Activated CD8-positive, alpha-beta memory T cell treated with anti-CD3 and anti-CD28 coated beads, Interleukin-2, amount 10 ng/mL, durations not matched to agents 7 days and 5 days (primary cell): ENCODE measurements around the gene SRSF4. TPM values are rescaled to one million over a fixed set of nuclear protein-coding genes. Genes with fewer than 3 reads are reported as not detected.

Experiments
- ATAC-seq: fragments of 150-1000 bp; cut with Tn5 transposase; one replicate; pipeline ENCODE4 v1.10.0; 2021; ENCODE audit warnings: moderate library complexity
- CTCF ChIA-PET: fragments of 350-600 bp; sonication (Branson Sonifier 250); formaldehyde crosslinking; loops from one replicate; lab custom pipeline; 2021; ENCODE audit warnings: antibody characterized with exemption; lab: Charles Lee
- DNase-seq: peaks from one replicate; pipeline ENCODE4 v3.0.0-alpha.2; 2020
- H3K27ac Mint-ChIP-seq: one replicate; pipeline ENCODE4 v1.8.0; 2021; ENCODE audit warnings: mild to moderate bottlenecking, mixed read lengths
- H3K27me3 Mint-ChIP-seq: one replicate; pipeline ENCODE4 v1.8.0; 2021; ENCODE audit warnings: mixed read lengths
- H3K36me3 Mint-ChIP-seq: one replicate; pipeline ENCODE4 v1.8.0; 2021; ENCODE audit warnings: mild to moderate bottlenecking, mixed read lengths
- H3K4me1 Mint-ChIP-seq: one replicate; pipeline ENCODE4 v1.8.0; 2021; ENCODE audit warnings: mixed read lengths
- H3K4me3 Mint-ChIP-seq: one replicate; pipeline ENCODE4 v1.8.0; 2021; ENCODE audit warnings: mild to moderate bottlenecking, moderate library complexity, mixed read lengths
- H3K9me3 Mint-ChIP-seq: one replicate; pipeline ENCODE4 v1.8.0; 2022; ENCODE audit warnings: low read depth, mixed read lengths
- total RNA-seq, 2 experiments: library from RNA; stranded (reverse); gene quantifications; one replicate each; pipeline ENCODE4 v1.2.3, GENCODE V29; 2021

SRSF4 gene
- total RNA-seq, 2 experiments from 2014 or later, result 145 to 147 TPM

DNA sequence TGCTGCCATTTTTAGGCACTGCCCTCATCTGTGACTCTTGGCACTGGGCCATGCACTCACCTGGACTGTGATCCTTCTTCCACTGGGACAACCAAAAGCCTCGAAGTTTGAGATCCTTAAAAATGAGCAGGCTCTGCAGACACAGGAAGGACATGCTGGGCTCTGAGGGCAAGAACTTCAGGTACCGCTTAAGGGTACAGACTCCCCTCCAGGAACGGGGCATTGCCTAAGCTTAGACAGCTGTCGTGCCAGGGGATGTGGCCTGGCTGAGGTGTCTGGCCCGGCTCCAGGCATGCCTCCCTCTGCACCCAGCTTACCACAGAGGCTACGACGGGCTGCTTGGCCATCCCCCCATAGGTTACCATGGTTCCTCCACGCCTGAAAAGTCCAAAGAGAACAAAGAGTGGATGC is 14.2 kb upstream of the SRSF4 start:
- no peak overlapping the region for H3K27ac Mint-ChIP-seq
- no peak for DNase-seq
- H3K4me3 Mint-ChIP-seq, result no peak overlapping the region
- peaks cover under 1% of the 10 kb centered on the region for H3K4me1 Mint-ChIP-seq
- H3K9me3 Mint-ChIP-seq, result no peaks in the 10 kb centered on the region
- ATAC-seq, result no peak
- CTCF ChIA-PET, result interaction anchor here (0.7 to 10.4 kb wide), 2 partner anchors 14 to 317 kb away, joined by 3 to 247 read pairs; partner anchors contain the start of gene SRSF4
- no peaks in the 10 kb centered on the region for H3K27me3 Mint-ChIP-seq
- peaks cover 1% of the 10 kb centered on the region for H3K36me3 Mint-ChIP-seq

DNA sequence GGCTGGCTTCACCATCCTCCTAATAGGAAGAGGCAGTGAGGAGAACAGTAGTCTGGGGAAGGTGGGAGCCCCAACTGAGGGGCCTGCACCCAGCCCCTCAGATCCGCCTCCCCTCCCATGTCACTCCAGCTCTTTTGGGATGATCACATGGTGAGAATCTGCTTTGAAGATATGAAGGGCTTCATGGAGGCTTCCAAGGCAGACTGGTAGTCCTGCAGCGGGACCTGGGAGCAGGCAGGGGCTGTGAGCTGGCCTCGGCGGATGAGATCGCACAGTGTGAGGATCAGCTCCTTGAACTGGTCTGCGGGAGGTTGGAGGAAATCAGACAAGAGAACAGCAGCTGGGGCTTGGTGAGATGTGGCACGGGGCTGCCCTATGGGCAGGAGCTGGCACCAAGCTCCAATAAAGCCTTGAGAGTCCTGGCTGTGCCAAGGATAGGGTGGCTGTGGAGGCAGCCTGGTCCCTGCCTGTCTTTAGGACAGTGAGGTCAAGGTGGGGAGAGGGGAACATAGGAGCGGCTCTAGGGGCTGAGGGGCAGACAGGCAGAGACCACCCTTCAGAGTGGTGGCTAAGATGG is 12.3 kb upstream of the SRSF4 start:
- Mint-ChIP-seq H3K9me3 (no peaks in the 10 kb centered on the region), H3K27ac (no peak overlapping the region), H3K36me3 (peaks cover 1% of the 10 kb centered on the region), H3K27me3 (no peaks in the 10 kb centered on the region), H3K4me3 (no peak overlapping the region), H3K4me1 (no peaks in the 10 kb centered on the region)
- DNase-seq, result no peak
- no peak for ATAC-seq
- CTCF ChIA-PET, result interaction anchor here (1.3 kb wide), 1 partner anchor 9 kb away, joined by 5 read pairs; no protein-coding TSS in a partner anchor

DNA sequence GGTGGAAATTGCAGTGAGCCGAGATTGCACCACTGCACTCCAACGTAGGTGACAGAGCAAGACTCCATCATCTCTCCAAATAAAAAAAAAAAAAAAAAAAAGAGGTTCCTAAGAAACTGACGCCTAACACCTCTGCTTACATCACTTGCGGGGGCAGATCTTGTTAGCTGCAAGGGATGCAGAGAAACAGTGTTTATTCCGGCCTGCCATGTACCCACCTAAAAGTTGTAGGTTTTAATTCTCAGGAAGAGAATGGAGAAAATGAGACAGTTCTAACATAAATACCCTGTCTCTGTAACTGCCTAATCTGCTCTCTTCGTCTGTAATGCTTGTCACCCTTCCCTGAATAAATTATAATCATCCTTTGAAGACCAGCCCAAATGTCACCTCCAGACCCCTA is 9.0 kb upstream of the SRSF4 start:
- DNase-seq (no peak), ATAC-seq (no peak)
- no peaks in the 10 kb centered on the region for H3K27me3 Mint-ChIP-seq
- H3K9me3 Mint-ChIP-seq, result no peaks in the 10 kb centered on the region
- H3K36me3 Mint-ChIP-seq, result peaks cover 1% of the 10 kb centered on the region
- no peak overlapping the region for H3K4me3 Mint-ChIP-seq
- CTCF ChIA-PET, result interaction anchor here (0.6 kb wide), 1 partner anchor 309 kb away, joined by 3 read pairs; no protein-coding TSS in a partner anchor
- no peak overlapping the region for H3K27ac Mint-ChIP-seq
- no peaks in the 10 kb centered on the region for H3K4me1 Mint-ChIP-seq

DNA sequence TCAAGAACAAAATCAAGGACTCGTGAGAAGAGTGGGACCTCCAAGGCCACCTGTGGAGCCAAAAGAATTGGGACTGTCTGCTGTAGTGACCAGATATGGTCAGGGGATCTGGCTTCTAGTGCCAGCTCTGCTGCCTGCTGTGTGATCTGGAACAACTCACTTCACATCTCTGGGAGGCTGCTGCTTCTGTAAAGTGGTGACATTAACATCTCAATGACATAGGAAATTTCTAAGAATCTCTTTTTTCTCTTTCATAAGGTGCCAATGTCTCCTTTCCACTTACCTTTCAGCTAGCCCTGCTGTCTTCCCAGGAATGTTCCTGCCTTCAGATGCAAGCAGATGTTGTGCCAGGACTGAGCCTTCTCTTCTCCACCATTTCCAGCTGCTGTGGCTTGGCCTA is 5.0 kb upstream of the SRSF4 start:
- no peak for ATAC-seq
- CTCF ChIA-PET, result interaction anchor here (0.9 to 1.1 kb wide), 3 partner anchors 11 to 304 kb away, joined by 4 to 5 read pairs (median 5); no protein-coding TSS in a partner anchor
- Mint-ChIP-seq H3K36me3 (no peaks in the 10 kb centered on the region), H3K9me3 (no peaks in the 10 kb centered on the region), H3K4me3 (no peak overlapping the region), H3K27ac (peak overlapping the region; percentile 23), H3K4me1 (peaks cover 14% of the 10 kb centered on the region), H3K27me3 (no peaks in the 10 kb centered on the region)
- DNase-seq, result no peak

DNA sequence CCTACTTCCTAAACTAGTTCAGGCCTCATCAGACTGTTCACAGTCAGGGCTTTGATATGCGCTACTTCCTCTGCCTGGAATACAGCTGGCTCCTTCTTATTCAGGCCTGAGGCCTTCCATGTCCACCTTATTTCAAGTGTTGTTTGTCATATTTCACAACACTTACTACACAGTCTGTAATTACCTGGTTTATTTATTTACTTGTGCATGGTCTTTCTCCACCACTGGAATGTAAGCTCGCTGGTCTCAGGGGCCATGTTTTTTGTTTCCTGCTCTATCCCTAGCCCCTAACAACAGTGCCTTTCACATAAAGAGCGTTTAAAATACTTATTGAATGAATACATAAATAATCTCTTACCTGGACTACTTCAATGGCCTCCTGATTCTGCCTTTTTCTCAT is 4.6 kb upstream of the SRSF4 start:
- Mint-ChIP-seq H3K4me3 (no peak overlapping the region), H3K9me3 (no peaks in the 10 kb centered on the region), H3K27me3 (no peaks in the 10 kb centered on the region), H3K4me1 (peaks cover 14% of the 10 kb centered on the region), H3K27ac (no peak overlapping the region), H3K36me3 (no peaks in the 10 kb centered on the region)
- ATAC-seq, result no peak
- CTCF ChIA-PET, result interaction anchor here (1.0 kb wide), 1 partner anchor 304 kb away, joined by 5 read pairs; no protein-coding TSS in a partner anchor
- no peak for DNase-seq

DNA sequence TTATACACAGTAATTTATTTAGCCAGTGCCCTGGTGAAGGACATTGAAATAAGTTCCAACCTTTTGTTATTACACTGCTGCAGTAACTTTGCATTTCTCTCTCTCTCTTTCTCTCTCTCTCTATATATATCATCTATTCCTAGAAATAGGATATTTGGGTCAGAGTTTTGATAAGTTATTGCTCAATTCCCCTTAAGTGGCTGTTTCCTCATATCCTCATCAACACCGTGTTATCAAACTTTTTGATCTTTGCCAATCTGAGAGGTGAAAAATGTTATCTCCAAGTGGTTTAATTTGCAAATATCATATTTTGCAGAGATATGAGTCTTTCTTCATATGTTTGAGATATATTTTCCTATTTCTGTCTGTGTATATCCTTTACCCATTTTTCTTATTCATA is 1.6 kb upstream of the SRSF4 start:
- Mint-ChIP-seq H3K4me3 (peak overlapping the region; percentile 95), H3K9me3 (no peaks in the 10 kb centered on the region), H3K27me3 (no peaks in the 10 kb centered on the region), H3K27ac (no peak overlapping the region), H3K4me1 (peaks cover 31% of the 10 kb centered on the region), H3K36me3 (peaks cover 20% of the 10 kb centered on the region)
- ATAC-seq, result no peak
- DNase-seq, result no peak
- CTCF ChIA-PET, result interaction anchor here (0.8 to 5.2 kb wide), 3 partner anchors 14 to 24 kb away, joined by 4 to 60 read pairs (median 6); no protein-coding TSS in a partner anchor

DNA sequence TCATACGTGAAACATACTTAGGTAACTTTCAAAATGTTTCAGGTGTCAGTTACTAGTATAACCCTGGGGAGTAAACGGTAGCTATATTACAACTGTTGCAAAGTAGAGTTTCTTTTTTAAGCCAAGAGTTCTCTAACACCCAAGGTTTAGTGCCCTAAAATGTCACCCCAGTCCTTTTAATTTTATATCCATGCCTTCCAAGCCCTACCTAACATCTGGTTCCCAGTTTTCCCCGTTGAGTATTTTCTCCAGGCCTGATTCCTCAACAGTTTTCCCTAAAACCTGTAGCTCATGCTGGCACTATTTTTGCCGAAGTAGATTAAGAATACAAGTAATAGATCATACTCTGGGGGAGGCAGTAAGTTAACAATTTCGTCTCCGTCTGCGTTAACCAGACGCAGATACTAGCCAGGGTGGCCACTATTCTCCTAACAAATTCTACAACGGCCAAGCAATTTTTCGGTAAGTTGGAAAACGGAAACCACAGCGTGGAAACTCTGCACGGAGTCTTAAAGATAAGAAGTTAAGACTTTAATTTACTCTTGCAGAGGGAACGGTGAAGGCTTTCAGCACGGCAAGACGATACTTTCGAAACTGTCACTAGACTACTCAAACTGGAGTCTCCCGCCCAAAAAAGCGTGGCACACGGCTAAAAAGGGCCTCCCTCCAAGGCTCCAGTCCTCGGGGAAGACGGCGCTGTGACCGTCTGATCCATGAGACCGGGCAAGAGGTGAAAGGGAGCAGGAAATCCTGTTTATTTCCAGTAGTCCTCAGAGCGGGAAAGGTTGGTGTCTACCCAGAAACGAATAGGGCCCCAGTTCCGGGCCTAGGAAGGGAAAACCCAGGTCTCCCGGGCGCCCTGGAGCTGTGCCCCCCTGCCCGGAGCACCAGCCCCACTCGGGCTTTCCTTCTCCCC is 945 bp downstream of the SRSF4 start:
- DNase-seq (peak; percentile 61), ATAC-seq (peak; percentile 7)
- Mint-ChIP-seq H3K36me3 (peaks cover 36% of the 10 kb centered on the region), H3K4me1 (peaks cover 48% of the 10 kb centered on the region), H3K4me3 (peak overlapping the region; percentile 95), H3K9me3 (no peaks in the 10 kb centered on the region), H3K27ac (peak overlapping the region; percentile 97), H3K27me3 (no peaks in the 10 kb centered on the region)
- CTCF ChIA-PET, result interaction anchor here (0.6 to 5.2 kb wide), 18 partner anchors 10 to 599 kb away, joined by 3 to 60 read pairs (median 5); partner anchors contain the start of genes TMEM200B and YTHDF2

DNA sequence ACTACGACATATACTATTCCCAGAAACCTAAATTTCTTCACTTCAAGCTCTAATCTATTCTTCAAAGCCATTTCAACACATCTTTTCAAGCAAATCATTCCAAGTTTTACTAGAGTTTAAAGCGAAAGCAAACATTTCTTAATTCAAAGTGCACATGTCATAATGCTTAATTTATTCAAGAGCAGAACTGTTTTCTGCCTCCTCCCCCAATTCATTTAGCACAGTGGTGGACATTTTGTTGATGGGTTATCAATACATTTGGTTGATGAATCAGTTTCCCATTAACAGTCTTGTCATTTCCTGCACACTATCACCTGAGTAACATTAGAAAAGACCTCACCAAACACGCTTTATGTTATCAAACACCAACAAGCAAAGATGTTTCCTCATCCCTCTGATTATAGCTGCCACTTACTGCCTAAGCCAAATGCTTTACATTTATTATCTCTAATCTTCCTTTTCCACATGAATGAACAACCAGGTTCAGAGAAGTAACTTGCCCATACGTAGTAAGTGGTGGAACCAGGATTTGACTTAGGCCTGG is 2.0 kb downstream of the SRSF4 start:
- H3K9me3 Mint-ChIP-seq, result no peaks in the 10 kb centered on the region
- peak overlapping the region; percentile 95 for H3K4me3 Mint-ChIP-seq
- CTCF ChIA-PET, result interaction anchor here (0.9 to 5.2 kb wide), 6 partner anchors 21 to 443 kb away, joined by 3 to 60 read pairs (median 4); partner anchors contain the start of genes TMEM200B and YTHDF2
- no peaks in the 10 kb centered on the region for H3K27me3 Mint-ChIP-seq
- H3K36me3 Mint-ChIP-seq, result peaks cover 37% of the 10 kb centered on the region
- no peak for ATAC-seq
- peaks cover 48% of the 10 kb centered on the region for H3K4me1 Mint-ChIP-seq
- peak overlapping the region; percentile 97 for H3K27ac Mint-ChIP-seq
- DNase-seq, result no peak

DNA sequence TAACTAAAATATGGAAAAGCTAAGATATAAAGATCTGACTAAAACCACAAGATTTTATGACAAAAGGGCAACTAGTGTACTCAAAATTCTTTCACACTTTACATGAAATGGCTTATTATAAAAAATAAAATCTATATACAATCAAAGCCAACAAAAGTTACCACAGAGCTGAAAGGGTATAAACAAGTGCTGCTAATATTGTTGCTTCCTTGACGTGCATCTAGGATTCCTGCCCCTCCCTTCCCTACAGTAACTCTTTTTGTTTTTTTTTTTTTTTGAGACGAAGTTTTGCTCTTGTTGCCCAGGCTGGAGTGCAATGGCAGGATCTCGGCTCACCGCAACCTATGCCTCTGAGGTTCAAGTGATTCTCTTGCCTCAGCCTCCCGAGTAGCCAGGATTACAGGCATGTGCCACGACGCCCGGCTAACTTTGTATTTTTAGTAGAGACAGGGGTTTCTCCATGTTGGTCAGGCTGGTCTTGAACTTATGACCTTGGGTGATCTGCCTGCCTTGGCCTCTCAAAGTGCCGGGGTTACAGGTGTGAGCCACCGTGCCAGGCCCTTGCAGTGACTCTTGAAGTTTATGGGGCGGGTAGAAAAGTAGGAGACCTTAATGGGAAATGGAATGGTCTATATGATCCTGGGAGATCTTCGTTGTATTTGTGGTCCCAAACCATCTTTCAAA is 4.5 kb downstream of the SRSF4 start:
- CTCF ChIA-PET, result interaction anchor here (1.7 kb wide), 1 partner anchor 10 kb away, joined by 5 read pairs; no protein-coding TSS in a partner anchor
- ATAC-seq (no peak), DNase-seq (no peak)
- Mint-ChIP-seq H3K27ac (peak overlapping the region; percentile 8), H3K4me1 (peaks cover 48% of the 10 kb centered on the region), H3K27me3 (no peaks in the 10 kb centered on the region), H3K9me3 (no peaks in the 10 kb centered on the region), H3K4me3 (no peak overlapping the region), H3K36me3 (peaks cover 48% of the 10 kb centered on the region)

DNA sequence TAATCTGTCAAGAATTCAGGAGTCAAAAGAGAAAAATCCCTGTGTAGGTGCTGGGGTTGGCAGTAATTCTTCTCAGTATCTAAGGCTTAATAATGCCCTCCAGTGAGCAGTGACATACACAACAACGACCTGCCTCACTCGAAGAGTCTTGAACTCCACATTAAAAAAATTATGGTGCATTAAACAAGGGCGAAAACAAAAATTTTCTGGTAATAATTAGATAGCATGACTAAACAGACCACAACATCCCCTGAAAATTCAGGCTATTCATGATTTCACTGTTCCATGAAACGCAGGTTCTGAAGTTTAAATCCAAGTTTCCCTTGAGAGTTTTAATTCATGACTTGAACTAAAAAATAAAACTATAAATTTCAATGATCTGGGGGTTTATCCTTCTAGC is 5.1 kb downstream of the SRSF4 start:
- no peaks in the 10 kb centered on the region for H3K27me3 Mint-ChIP-seq
- no peak for ATAC-seq
- H3K4me1 Mint-ChIP-seq, result peaks cover 50% of the 10 kb centered on the region
- H3K36me3 Mint-ChIP-seq, result peaks cover 51% of the 10 kb centered on the region
- DNase-seq, result no peak
- H3K27ac Mint-ChIP-seq, result peak overlapping the region; percentile 13
- peak overlapping the region; percentile 6 for H3K4me3 Mint-ChIP-seq
- CTCF ChIA-PET, result interaction anchor here (1.7 kb wide), 1 partner anchor 9 kb away, joined by 5 read pairs; no protein-coding TSS in a partner anchor
- no peaks in the 10 kb centered on the region for H3K9me3 Mint-ChIP-seq

DNA sequence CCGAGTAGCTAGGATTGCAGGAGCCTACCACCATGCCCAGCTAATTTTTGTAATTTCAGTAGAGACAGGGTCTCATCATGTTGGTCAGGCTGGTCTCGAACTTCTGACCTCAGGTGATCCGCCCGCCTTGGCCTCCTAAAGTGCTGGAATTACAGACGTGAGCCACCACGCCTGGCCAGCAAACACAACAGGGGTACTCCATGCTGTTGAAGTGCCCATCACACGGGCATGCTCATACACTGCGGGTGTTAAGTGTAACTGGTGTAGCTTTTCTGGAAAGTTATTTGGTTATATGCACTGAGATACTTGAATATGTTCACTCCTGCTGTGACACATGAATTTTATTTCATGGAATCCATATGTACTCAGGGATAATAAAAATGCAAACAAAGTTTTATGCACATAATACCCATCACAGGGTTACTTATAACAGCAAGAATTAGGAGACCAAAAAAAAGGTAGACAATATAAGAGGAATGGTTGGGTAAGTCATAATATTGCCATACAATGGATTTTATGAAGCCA is 9.2 kb downstream of the SRSF4 start:
- no peak overlapping the region for H3K27ac Mint-ChIP-seq
- CTCF ChIA-PET, result interaction anchor here (1.3 to 3.2 kb wide), 2 partner anchors 9 to 30 kb away, joined by 3 to 14 read pairs; partner anchors contain the start of gene SRSF4
- no peaks in the 10 kb centered on the region for H3K9me3 Mint-ChIP-seq
- H3K4me3 Mint-ChIP-seq, result no peak overlapping the region
- DNase-seq, result no peak
- H3K27me3 Mint-ChIP-seq, result no peaks in the 10 kb centered on the region
- H3K4me1 Mint-ChIP-seq, result peaks cover 59% of the 10 kb centered on the region
- ATAC-seq, result no peak
- H3K36me3 Mint-ChIP-seq, result peaks cover 52% of the 10 kb centered on the region

DNA sequence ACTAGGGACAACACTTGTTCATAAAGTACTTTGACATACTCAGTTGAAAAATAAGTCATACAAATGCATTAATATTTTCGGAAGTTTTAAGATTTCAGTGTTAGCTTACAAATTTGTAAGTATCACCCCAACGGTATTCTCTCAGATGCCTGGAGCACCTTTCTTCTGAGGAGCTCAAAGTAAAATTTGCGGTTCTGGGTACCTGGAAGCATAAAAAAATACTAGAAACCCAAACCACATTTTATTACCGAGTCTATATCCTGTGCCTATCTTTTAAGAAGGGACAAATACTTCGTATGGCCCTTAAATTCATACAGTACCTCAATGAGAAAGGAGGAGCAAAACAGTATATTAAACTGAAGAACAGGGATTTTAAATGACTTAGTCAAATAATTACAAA is 10.2 kb downstream of the SRSF4 start:
- Mint-ChIP-seq H3K27ac (peak overlapping the region; percentile 70), H3K36me3 (peaks cover 53% of the 10 kb centered on the region), H3K9me3 (no peaks in the 10 kb centered on the region), H3K4me1 (peaks cover 60% of the 10 kb centered on the region), H3K4me3 (peak overlapping the region; percentile 34), H3K27me3 (no peaks in the 10 kb centered on the region)
- CTCF ChIA-PET, result interaction anchor here (0.7 to 3.2 kb wide), 6 partner anchors 10 to 294 kb away, joined by 3 to 14 read pairs (median 4); partner anchors contain the start of gene SRSF4
- DNase-seq, result no peak
- peak; percentile 47 for ATAC-seq
